H1 (cell line): ENCODE measurements around the gene NECTIN2. TPM values are rescaled to one million over a fixed set of nuclear protein-coding genes. Genes with fewer than 3 reads are reported as not detected.

Source experiments
- CTCF ChIA-PET: fragments of 300-600 bp; sonication (Branson Sonifier 250); formaldehyde crosslinking; loops from one replicate; lab custom pipeline; 2021; ENCODE audit not compliant: partially characterized antibody; lab: Charles Lee
- POLR2A ChIA-PET: fragments of 300-600 bp; sonication (Branson Sonifier 250); formaldehyde crosslinking; loops from one replicate; lab custom pipeline; 2021; ENCODE audit warnings: inconsistent platforms; ENCODE audit not compliant: partially characterized antibody; lab: Charles Lee
- DNase-seq, 2 experiments: peaks; one replicate each; pipeline versions ENCODE4 v3.0.0 to v3.0.0-alpha.2; 2010 to 2022; ENCODE audit warnings: low spot score in 2 of 2, low read depth in 1 of 2, mixed read lengths in 1 of 2
- FAIRE-seq: peaks from 2 replicates; lab custom pipeline; 2011; peaks lifted over from hg19 to GRCh38; lab: Jason Lieb, UNC
- H2AFZ ChIP-seq: 2 replicates; pipeline ENCODE4 v1.8.1; 2012; ENCODE audit warnings: low read length, inconsistent platforms
- H2AK5ac ChIP-seq: 2 replicates; pipeline ENCODE4 v1.6.1; 2013; ENCODE audit warnings: low read depth, low read length
- H2BK120ac ChIP-seq: replicated peaks from 2 replicates; pipeline ENCODE3; 2013; ENCODE audit warnings: low read depth, low read length, inconsistent platforms
- H2BK12ac ChIP-seq: 2 replicates; pipeline ENCODE4 v1.6.1; 2013; ENCODE audit warnings: low read depth, low read length
- H2BK15ac ChIP-seq: 2 replicates; pipeline ENCODE4 v1.6.1; 2013; ENCODE audit warnings: low read length
- H2BK20ac ChIP-seq: 2 replicates; pipeline ENCODE4 v1.6.1; 2013; ENCODE audit warnings: low read length
- H2BK5ac ChIP-seq: 2 replicates; pipeline ENCODE4 v1.6.1; 2013; ENCODE audit warnings: low read depth, low read length
- H3K14ac ChIP-seq: 2 replicates; pipeline ENCODE4 v1.6.1; 2013; ENCODE audit warnings: inconsistent platforms; ENCODE audit not compliant: insufficient read length
- H3K18ac ChIP-seq: 2 replicates; pipeline ENCODE4 v1.6.1; 2013; ENCODE audit warnings: low read length; ENCODE audit errors: extremely low read depth
- H3K23ac ChIP-seq: 2 replicates; pipeline ENCODE4 v1.6.1; 2013; ENCODE audit warnings: inconsistent platforms; ENCODE audit not compliant: insufficient read length
- H3K23me2 ChIP-seq: 2 replicates; pipeline ENCODE4 v1.6.1; 2013; ENCODE audit warnings: low read depth, low read length
- H3K27ac ChIP-seq: 2 replicates; pipeline ENCODE4 v1.6.1; 2011; ENCODE audit warnings: low read depth, low read length, inconsistent platforms
- H3K27me3 ChIP-seq, 4 experiments: replicated peaks in 1 of 4; 1 replicate in 1 of 4; 2 replicates in 3 of 4; pipeline versions ENCODE4 v1.6.1 to v1.8.1; 2011 to 2013; ENCODE audit warnings: low read length in 3 of 4, mild to moderate bottlenecking in 3 of 4, inconsistent platforms in 2 of 4, mixed read lengths in 2 of 4, moderate library complexity in 1 of 4; ENCODE audit not compliant: control insufficient read depth in 3 of 4, insufficient read depth in 3 of 4; ENCODE audit errors: extremely low read depth in 1 of 4
- H3K36me3 ChIP-seq, 4 experiments: 2 replicates each; pipeline versions ENCODE4 v1.6.1 to v1.8.1; 2011 to 2013; ENCODE audit warnings: mild to moderate bottlenecking in 4 of 4, low read length in 3 of 4, moderate library complexity in 2 of 4, control low read depth in 1 of 4, inconsistent platforms in 1 of 4; ENCODE audit not compliant: insufficient read depth in 4 of 4, control insufficient read depth in 2 of 4
- H3K4ac ChIP-seq: replicated peaks from 2 replicates; pipeline ENCODE3; 2013; ENCODE audit warnings: low read length, low read depth, mixed read lengths, inconsistent platforms; ENCODE audit not compliant: insufficient read length
- H3K4me1 ChIP-seq, 4 experiments: replicated peaks in 1 of 4; 1 replicate in 1 of 4; 2 replicates in 3 of 4; pipeline versions ENCODE4 v1.6.1 to v1.8.1; 2011 to 2013; ENCODE audit warnings: low read length in 3 of 4, inconsistent platforms in 2 of 4, mixed read lengths in 1 of 4; ENCODE audit not compliant: insufficient read depth in 4 of 4, control insufficient read depth in 3 of 4
- H3K4me2 ChIP-seq, 2 experiments: 2 replicates each; pipeline versions ENCODE4 v1.6.1 to v1.8.1; 2011 to 2013; ENCODE audit warnings: low read depth in 2 of 2, low read length in 2 of 2, control low read depth in 1 of 2, inconsistent platforms in 1 of 2, mild to moderate bottlenecking in 1 of 2; ENCODE audit not compliant: insufficient read depth in 1 of 2
- H3K4me3 ChIP-seq, 4 experiments: fragments of 200-600, 300-600 bp in 1 of 4; sonication (generic), shearing (Covaris generic), sonication (Bioruptor Twin) in 1 of 4; 2 replicates each; pipeline versions ENCODE4 v1.5.1 to v1.8.1; 2011 to 2016; ENCODE audit warnings: low read length in 4 of 4, low read depth in 3 of 4, control low read depth in 2 of 4, inconsistent platforms in 2 of 4, mild to moderate bottlenecking in 2 of 4, mixed read lengths in 1 of 4, moderate library complexity in 1 of 4; ENCODE audit not compliant: insufficient read depth in 2 of 4; ENCODE audit errors: extremely low read depth in 1 of 4
- H3K56ac ChIP-seq: replicated peaks from 2 replicates; pipeline ENCODE3; 2013; ENCODE audit warnings: low read depth, mild to moderate bottlenecking, mixed read lengths, low read length, inconsistent platforms; ENCODE audit not compliant: insufficient read length
- H3K79me1 ChIP-seq: 2 replicates; pipeline ENCODE4 v1.6.1; 2013; ENCODE audit warnings: low read depth, low read length, control low read depth
- H3K79me2 ChIP-seq, 2 experiments: 2 replicates each; pipeline versions ENCODE4 v1.6.1 to v1.8.1; 2012 to 2013; ENCODE audit warnings: low read length in 2 of 2, mild to moderate bottlenecking in 2 of 2, inconsistent platforms in 1 of 2; ENCODE audit not compliant: insufficient read depth in 2 of 2, control insufficient read depth in 1 of 2
- H3K9ac ChIP-seq, 4 experiments: replicated peaks in 1 of 4; 1 replicate in 1 of 4; 2 replicates in 3 of 4; pipeline versions ENCODE4 v1.6.1 to v1.8.1; 2011 to 2013; ENCODE audit warnings: low read depth in 3 of 4, low read length in 3 of 4, control low read depth in 2 of 4, mild to moderate bottlenecking in 2 of 4, moderate library complexity in 2 of 4, inconsistent platforms in 1 of 4; ENCODE audit errors: extremely low read depth in 1 of 4
- H3K9me3 ChIP-seq, 2 experiments: 2 replicates each; pipeline versions ENCODE4 v1.6.1 to v1.8.1; 2012 to 2013; ENCODE audit warnings: mild to moderate bottlenecking in 2 of 2, moderate library complexity in 2 of 2, control low read depth in 1 of 2, inconsistent platforms in 1 of 2, low read depth in 1 of 2, low read length in 1 of 2, mixed read lengths in 1 of 2; ENCODE audit not compliant: insufficient read depth in 2 of 2
- H4K20me1 ChIP-seq, 2 experiments: replicated peaks in 1 of 2; 2 replicates each; pipeline versions ENCODE3 to v1.8.1; 2011 to 2013; ENCODE audit warnings: inconsistent platforms in 2 of 2, low read length in 2 of 2, mild to moderate bottlenecking in 1 of 2; ENCODE audit not compliant: insufficient read depth in 2 of 2, control insufficient read depth in 1 of 2
- H4K5ac ChIP-seq: 2 replicates; pipeline ENCODE4 v1.6.1; 2013; ENCODE audit warnings: low read length, low read depth, mixed read lengths, inconsistent platforms; ENCODE audit not compliant: insufficient read length
- H4K8ac ChIP-seq: 2 replicates; pipeline ENCODE4 v1.8.0; 2013; ENCODE audit warnings: mild to moderate bottlenecking, moderate library complexity, low read length, inconsistent platforms; ENCODE audit not compliant: insufficient read depth; ENCODE audit errors: extremely low read depth
- H4K91ac ChIP-seq: replicated peaks from 2 replicates; pipeline ENCODE3; 2013; ENCODE audit warnings: low read length, mixed read lengths, inconsistent platforms; ENCODE audit not compliant: insufficient read length
- HDAC6 ChIP-seq: IDR thresholded peaks from one replicate; pipeline ENCODE4 v1.7.1; 2012; ENCODE audit warnings: low read depth, mild to moderate bottlenecking, inconsistent platforms, low read length, moderate library complexity
- NANOG ChIP-seq: IDR thresholded peaks from 2 replicates; pipeline ENCODE4 v1.6.1; 2011; ENCODE audit warnings: low read length, low read depth, mild to moderate bottlenecking, inconsistent platforms; ENCODE audit not compliant: insufficient read depth, poor library complexity, severe bottlenecking
- RXRA ChIP-seq: IDR thresholded peaks from 2 replicates; pipeline ENCODE4 v1.6.1; 2011; ENCODE audit warnings: low read depth, mild to moderate bottlenecking, low read length, moderate library complexity; ENCODE audit not compliant: insufficient read depth
- TAF7 ChIP-seq: optimal IDR thresholded peaks from 2 replicates; pipeline ENCODE3; 2011; ENCODE audit warnings: low read depth, mild to moderate bottlenecking, inconsistent platforms, low read length, moderate library complexity, borderline replicate concordance
- WGBS, 2 experiments: shearing (Covaris generic) in 1 of 2; methylation state at CpG; one replicate each; pipeline versions ENCODE4 v1.1.6 to v1.1.7; 2013 to 2015; ENCODE audit warnings: low lambda C conversion rate in 2 of 2, mixed read lengths in 2 of 2, inconsistent platforms in 1 of 2, low coverage in 1 of 2, missing lambda C conversion rate in 1 of 2; ENCODE audit not compliant: insufficient replicate concordance in 2 of 2, insufficient coverage in 1 of 2, insufficient read length in 1 of 2; ENCODE audit errors: extremely low coverage in 1 of 2, missing lambda C conversion rate in 1 of 2; 5-methylcytosine and 5-hydroxymethylcytosine counted together
- polyA plus RNA-seq, 7 experiments: library from polyadenylated mRNA; depleted of rRNA in 3 of 7; stranded (reverse) in 5 of 7; unstranded in 2 of 7; fragments of >200 nt in 5 of 7; fragments of 200-250 nt in 2 of 7; gene quantifications; 1 replicate in 5 of 7; 2 replicates in 1 of 7; 4 replicates in 1 of 7; pipeline versions ENCODE4 v1.2.1 to v1.2.3, GENCODE V29; 2011 to 2013; ENCODE audit warnings: missing spikeins in 2 of 7, mixed read lengths in 2 of 7
- total RNA-seq: library from RNA; stranded (reverse); fragmentation: NEBNext Ultra II Directional; extraction: Animal tissue kit (Norgen Biotek cat#: 25700); gene quantifications from 2 replicates; pipeline ENCODE4 v1.2.1, GENCODE V29; 2021
- TF ChIP-seq, protein P1 (sequence below): IDR thresholded peaks from 2 replicates; pipeline ENCODE4 v1.6.1; 2012; ENCODE audit warnings: inconsistent platforms

The NECTIN2 gene
- total and polyA plus RNA-seq, 2 of the 8 experiments (the other 6 are each of a cell fraction or from before 2014, with no cell fraction given): 184 to 237 TPM

DNA sequence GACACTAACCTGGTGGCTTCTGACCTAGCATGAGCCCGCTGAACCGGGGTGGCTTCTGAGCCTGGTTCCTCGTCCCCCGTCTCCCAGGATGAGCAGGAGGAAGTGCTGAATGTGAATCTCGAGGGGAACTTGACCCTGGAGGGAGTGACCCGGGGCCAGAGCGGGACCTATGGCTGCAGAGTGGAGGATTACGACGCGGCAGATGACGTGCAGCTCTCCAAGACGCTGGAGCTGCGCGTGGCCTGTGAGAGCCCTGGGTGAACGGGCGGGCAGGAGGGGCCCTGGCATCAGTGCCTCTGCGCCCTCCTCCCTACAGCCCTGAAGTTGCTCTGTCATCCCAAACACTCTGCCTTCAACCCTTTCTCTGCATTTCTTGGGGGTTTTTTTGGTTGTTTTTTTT lies 31.6 kb upstream of the NECTIN2 start:
- Histone ChIP-seq H3K23me2 (no peaks in the 10 kb centered on the region; the same call in 1 of the 2 replicates), H3K18ac (no peak overlapping the region), H2BK12ac (no peak overlapping the region), H2AK5ac (no peak overlapping the region), H3K36me3 (peaks cover 9 to 36% (median 23%) of the 10 kb centered on the region in 4 experiments; a peak in 5 of 8 replicates), H4K91ac (no peak overlapping the region), H3K4me2 (no peak overlapping the region), H3K27ac (no peak overlapping the region), H3K9me3 (no peaks in the 10 kb centered on the region), H3K4ac (no peak overlapping the region), H4K5ac (no peak overlapping the region), H2BK20ac (no peak overlapping the region), H3K23ac (no peak overlapping the region), H2AFZ (no peak overlapping the region), H3K79me2 (no peaks in the 10 kb centered on the region), H3K4me1 (peaks cover 4 to 13% (median 8%) of the 10 kb centered on the region in 4 experiments), H2BK15ac (no peak overlapping the region), H4K8ac (no peak overlapping the region), H3K79me1 (peaks cover 2% of the 10 kb centered on the region; the same call in 1 of the 2 replicates), H3K9ac (no peak overlapping the region), H3K14ac (no peak overlapping the region), H3K56ac (no peak overlapping the region), H3K4me3 (no peak overlapping the region), H2BK120ac (no peak overlapping the region), H3K27me3 (peaks cover 0 to 2% (median under 1%) of the 10 kb centered on the region in 4 experiments; a peak in 3 of 7 replicates), H2BK5ac (no peak overlapping the region), H4K20me1 (peaks cover 8 to 12% of the 10 kb centered on the region in 2 experiments)
- no peak for DNase-seq
- FAIRE-seq: no peak
- WGBS, 2 experiments: 95% methylated on average over 17 of the region's 17 CpGs; no CpG with 5 or more reads in 1 of the 2 experiments
- TF ChIP-seq TAF7 (no peak), HDAC6 (no peak), NANOG (no peak), RXRA (no peak)
- TF ChIP-seq, protein P1, sequence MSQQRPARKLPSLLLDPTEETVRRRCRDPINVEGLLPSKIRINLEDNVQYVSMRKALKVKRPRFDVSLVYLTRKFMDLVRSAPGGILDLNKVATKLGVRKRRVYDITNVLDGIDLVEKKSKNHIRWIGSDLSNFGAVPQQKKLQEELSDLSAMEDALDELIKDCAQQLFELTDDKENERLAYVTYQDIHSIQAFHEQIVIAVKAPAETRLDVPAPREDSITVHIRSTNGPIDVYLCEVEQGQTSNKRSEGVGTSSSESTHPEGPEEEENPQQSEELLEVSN: no peak
- POLR2A ChIA-PET: interaction anchor here (0.7 kb wide), 1 partner anchor 32 kb away, joined by 3 read pairs; no protein-coding TSS in a partner anchor
- CTCF ChIA-PET: interaction anchor here (1.0 kb wide), 2 partner anchors 30 to 32 kb away, joined by 4 read pairs; partner anchors contain the start of gene NECTIN2
